ENCODE results near the gene ARHGEF5.
"Not testable (repeated sequence)": the region's sequence is repeated elsewhere in the genome, so short reads cannot be mapped to it uniquely, and the experiment has no call there.

Gene ARHGEF5

DNA sequence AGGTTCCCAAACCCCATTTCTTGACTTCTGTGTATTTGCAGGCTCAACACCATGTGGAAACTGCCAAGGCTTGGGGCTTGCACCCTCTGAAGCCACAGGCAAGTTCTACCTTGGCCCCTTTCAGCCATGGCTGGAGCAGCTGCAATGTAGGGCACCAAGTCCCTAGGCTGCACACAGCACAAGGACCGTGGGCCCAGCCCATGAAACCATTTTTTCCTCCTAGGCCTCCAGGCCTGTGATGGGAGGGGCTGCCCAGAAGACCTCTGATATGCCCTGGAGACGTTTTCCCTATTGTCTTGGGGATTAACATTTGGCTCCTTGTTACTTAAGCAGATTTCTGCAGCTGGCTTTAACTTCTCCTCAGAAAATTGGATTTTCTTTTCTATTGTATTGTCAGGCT is 72.3 kb downstream of the ARHGEF5 start:
- peaks cover 14% of the 10 kb centered on the region for H3K9me3 Mint-ChIP-seq
- not testable (repeated sequence) for H3K4me1 Mint-ChIP-seq; H3K4me3 Mint-ChIP-seq; H3K36me3 Mint-ChIP-seq; DNase-seq (ENCODE audit: low spot score in 2 of 2); H3K27ac Mint-ChIP-seq; ATAC-seq (ENCODE audit: low read depth); H3K27me3 Mint-ChIP-seq

DNA sequence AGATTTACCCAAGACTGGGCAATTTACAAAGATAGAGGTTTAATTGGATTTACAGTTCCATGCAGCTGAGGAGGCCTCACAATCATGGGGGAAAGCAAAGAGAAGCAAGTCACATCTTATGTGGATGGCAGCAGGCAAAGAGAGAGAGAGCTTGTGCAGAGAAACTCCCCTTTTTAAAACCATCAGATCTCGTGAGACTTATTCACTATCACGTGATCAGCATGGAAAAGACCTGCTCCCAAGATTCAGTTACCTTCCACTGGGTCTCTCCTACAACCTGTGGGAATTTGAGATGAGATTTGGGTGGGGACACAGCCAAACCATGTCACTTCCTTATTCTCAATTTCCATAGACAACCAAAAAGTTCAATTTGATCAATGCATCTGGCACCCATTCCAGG is 73.2 kb downstream of the ARHGEF5 start:
- no peak for ATAC-seq (ENCODE audit: low read depth)
- Mint-ChIP-seq H3K9me3 (peaks cover 14% of the 10 kb centered on the region), H3K4me1 (no peaks in the 10 kb centered on the region), H3K36me3 (peaks cover 8% of the 10 kb centered on the region), H3K4me3 (no peak overlapping the region), H3K27ac (no peak overlapping the region), H3K27me3 (peaks cover 2% of the 10 kb centered on the region)
- no peak for DNase-seq (ENCODE audit: low spot score in 2 of 2)
